ENCODE data around the gene TMEM95.
A peak's percentile ranks its signal among the peaks of the same experiment; 100 is the strongest.

DNA sequence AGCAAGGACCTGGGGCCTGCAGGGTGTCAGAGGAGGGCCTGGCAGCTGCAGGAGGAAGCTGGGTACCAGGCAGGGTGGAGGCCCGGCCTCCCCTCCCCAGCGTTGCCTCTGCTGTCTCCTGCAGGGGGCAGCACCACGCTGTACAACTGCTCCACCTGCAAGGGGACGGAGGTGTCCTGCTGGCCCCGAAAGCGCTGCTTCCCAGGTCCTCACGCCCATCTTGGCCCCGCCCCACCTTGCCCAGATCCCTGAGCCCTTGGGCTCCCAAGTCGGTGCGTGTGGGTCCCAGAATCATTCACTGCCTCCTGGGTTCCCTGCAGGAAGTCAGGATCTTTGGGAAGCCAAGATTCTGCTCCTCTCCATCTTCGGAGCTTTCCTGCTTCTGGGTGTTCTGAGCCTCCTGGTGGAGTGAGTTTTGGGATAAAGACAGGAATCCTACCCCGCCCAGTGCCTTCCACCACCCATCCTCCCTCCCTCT is 1.2 kb downstream of the TMEM95 start:
- TF ChIP-seq, protein P1, sequence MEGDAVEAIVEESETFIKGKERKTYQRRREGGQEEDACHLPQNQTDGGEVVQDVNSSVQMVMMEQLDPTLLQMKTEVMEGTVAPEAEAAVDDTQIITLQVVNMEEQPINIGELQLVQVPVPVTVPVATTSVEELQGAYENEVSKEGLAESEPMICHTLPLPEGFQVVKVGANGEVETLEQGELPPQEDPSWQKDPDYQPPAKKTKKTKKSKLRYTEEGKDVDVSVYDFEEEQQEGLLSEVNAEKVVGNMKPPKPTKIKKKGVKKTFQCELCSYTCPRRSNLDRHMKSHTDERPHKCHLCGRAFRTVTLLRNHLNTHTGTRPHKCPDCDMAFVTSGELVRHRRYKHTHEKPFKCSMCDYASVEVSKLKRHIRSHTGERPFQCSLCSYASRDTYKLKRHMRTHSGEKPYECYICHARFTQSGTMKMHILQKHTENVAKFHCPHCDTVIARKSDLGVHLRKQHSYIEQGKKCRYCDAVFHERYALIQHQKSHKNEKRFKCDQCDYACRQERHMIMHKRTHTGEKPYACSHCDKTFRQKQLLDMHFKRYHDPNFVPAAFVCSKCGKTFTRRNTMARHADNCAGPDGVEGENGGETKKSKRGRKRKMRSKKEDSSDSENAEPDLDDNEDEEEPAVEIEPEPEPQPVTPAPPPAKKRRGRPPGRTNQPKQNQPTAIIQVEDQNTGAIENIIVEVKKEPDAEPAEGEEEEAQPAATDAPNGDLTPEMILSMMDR (conservative IDR thresholded peaks at IDR 0.05 in 1 of 2, IDR thresholded peaks at IDR 0.05 in 1 of 2; ENCODE audit: extremely low read depth in 1 of 2, insufficient read depth in 1 of 2, low read depth in 1 of 2, low read length in 2 of 2): peak; percentile 84 to 95
- no peak for TF ChIP-seq EZH2 (IDR thresholded peaks at IDR 0.05; ENCODE audit: borderline replicate concordance, low read length)
